Hepatocyte (in vitro differentiated cells): ENCODE results near the gene MMRN2.

Experiments used
- EZH2phosphoT487 ChIP-seq: fragments of 200-600 bp; sonication (generic); IDR thresholded peaks from one replicate; pipeline ENCODE4 v1.6.1; 2018; ENCODE audit warnings: antibody characterized with exemption, mild to moderate bottlenecking, low read depth, moderate library complexity; ENCODE audit not compliant: unreplicated experiment, severe bottlenecking
- TF ChIP-seq, protein P1 (sequence below): fragments of 200-600 bp; sonication (generic); IDR thresholded peaks from 2 replicates; pipeline ENCODE4 v1.5.1; 2016; ENCODE audit warnings: antibody characterized with exemption, mild to moderate bottlenecking; ENCODE audit not compliant: poor library complexity

DNA sequence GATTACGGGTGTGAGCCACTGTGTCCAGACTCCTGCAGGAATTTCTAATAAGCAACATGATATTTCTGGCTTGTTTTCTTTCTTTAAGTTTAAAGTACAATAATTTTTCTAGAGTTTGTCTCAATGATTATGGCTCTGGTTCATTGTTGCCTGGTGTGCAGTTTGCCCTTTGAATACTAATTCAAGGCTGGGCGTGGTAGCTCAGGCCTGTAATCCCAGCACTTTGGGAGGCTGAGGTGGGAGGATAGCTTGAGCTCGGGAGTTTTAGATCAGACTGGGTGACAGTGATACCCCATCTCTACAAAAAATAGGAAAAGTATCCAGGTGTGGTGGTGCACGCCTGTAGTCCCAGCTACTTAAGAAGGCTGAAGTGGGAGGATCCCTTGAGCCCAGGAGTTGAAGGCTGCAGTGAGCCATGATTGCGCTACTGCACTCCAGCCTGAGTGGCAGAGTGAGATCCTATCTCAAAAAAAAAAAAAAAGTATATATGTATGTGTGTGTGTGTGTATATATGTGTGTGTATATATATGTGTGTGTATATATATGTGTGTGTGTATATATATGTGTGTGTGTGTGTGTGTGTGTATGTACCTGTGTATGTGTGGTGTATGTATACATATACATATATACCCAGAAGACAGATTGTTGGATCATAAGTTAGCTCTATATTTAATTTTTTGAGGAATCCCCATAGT lies 19.1 kb upstream of the MMRN2 start:
- TF ChIP-seq, protein P1, sequence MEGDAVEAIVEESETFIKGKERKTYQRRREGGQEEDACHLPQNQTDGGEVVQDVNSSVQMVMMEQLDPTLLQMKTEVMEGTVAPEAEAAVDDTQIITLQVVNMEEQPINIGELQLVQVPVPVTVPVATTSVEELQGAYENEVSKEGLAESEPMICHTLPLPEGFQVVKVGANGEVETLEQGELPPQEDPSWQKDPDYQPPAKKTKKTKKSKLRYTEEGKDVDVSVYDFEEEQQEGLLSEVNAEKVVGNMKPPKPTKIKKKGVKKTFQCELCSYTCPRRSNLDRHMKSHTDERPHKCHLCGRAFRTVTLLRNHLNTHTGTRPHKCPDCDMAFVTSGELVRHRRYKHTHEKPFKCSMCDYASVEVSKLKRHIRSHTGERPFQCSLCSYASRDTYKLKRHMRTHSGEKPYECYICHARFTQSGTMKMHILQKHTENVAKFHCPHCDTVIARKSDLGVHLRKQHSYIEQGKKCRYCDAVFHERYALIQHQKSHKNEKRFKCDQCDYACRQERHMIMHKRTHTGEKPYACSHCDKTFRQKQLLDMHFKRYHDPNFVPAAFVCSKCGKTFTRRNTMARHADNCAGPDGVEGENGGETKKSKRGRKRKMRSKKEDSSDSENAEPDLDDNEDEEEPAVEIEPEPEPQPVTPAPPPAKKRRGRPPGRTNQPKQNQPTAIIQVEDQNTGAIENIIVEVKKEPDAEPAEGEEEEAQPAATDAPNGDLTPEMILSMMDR = no peak
- TF ChIP-seq EZH2phosphoT487 = no peak
